ENCODE data around the gene RYR1.

- TF ChIP-seq SRF (IDR thresholded peaks at IDR 0.05; ENCODE audit: low read depth) (no peak), CTCF (IDR thresholded peaks at IDR 0.05 in 2 of 3, conservative IDR thresholded peaks at IDR 0.05 in 1 of 3; ENCODE audit: borderline replicate concordance in 1 of 3, insufficient read depth in 1 of 3, low read depth in 2 of 3, low read length in 2 of 3) (no peak)
These were observed 25.5 kb downstream of the RYR1 start for GRCh38 chr19:38458991-38459390.

Data from HCT116 (cell line).